ENCODE results near the gene PCDHGB4.
A peak's percentile ranks its signal among the peaks of the same experiment; 100 is the strongest.
"Not testable (repeated sequence)": the region's sequence is repeated elsewhere in the genome, so short reads cannot be mapped to it uniquely, and the experiment has no call there.

Gene PCDHGB4

DNA sequence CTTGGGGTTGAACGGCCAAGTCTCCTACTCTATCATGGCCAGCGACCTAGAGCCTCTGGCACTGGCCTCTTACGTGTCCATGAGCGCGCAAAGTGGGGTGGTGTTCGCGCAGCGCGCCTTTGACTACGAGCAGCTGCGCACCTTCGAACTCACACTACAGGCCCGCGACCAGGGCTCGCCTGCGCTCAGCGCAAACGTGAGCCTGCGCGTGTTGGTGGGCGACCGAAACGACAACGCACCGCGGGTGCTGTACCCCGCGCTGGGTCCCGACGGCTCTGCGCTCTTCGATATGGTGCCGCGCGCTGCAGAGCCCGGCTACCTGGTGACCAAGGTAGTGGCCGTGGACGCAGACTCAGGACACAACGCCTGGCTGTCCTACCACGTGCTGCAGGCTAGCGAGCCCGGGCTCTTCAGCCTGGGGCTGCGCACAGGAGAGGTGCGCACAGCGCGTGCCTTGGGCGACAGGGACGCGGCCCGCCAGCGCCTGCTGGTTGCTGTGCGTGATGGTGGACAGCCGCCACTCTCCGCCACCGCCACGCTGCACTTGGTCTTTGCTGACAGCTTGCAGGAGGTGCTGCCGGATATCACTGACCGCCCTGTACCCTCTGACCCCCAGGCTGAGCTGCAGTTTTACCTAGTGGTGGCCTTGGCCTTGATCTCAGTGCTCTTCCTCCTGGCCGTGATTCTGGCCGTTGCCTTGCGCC lies 12.2 kb downstream of the PCDHGB4 start:
- Histone ChIP-seq H3K9me2 (replicated peaks; ENCODE audit: control insufficient read depth, low read length) (no peaks in the 10 kb centered on the region), H3K9me3 (ENCODE audit: control insufficient read depth, insufficient read depth, low read length) (peaks cover 37% of the 10 kb centered on the region), H3K36me3 (ENCODE audit: control insufficient read depth, low read length) (peaks cover 33% of the 10 kb centered on the region), H3K4me3 (ENCODE audit: low read length) (0 out of 2 replicates have a peak overlapping the region, but pooled peaks have one; percentile 17), H3K4me2 (ENCODE audit: low read length) (no peak overlapping the region), H4K20me1 (ENCODE audit: control insufficient read depth, insufficient read depth, low read depth, low read length) (no peaks in the 10 kb centered on the region), H3K27ac (ENCODE audit: low read depth, low read length) (no peak overlapping the region), H3K79me2 (ENCODE audit: control insufficient read depth, low read length) (peaks cover 16% of the 10 kb centered on the region), H3F3A (ENCODE audit: control insufficient read depth, insufficient read depth) (no peaks in the 10 kb centered on the region; the same call in 1 of the 2 replicates), H3K4me1 (ENCODE audit: control insufficient read depth, low read length) (no peaks in the 10 kb centered on the region), H3K27me3 (ENCODE audit: control insufficient read depth, low read length) (no peaks in the 10 kb centered on the region)
- TF ChIP-seq, protein P1, sequence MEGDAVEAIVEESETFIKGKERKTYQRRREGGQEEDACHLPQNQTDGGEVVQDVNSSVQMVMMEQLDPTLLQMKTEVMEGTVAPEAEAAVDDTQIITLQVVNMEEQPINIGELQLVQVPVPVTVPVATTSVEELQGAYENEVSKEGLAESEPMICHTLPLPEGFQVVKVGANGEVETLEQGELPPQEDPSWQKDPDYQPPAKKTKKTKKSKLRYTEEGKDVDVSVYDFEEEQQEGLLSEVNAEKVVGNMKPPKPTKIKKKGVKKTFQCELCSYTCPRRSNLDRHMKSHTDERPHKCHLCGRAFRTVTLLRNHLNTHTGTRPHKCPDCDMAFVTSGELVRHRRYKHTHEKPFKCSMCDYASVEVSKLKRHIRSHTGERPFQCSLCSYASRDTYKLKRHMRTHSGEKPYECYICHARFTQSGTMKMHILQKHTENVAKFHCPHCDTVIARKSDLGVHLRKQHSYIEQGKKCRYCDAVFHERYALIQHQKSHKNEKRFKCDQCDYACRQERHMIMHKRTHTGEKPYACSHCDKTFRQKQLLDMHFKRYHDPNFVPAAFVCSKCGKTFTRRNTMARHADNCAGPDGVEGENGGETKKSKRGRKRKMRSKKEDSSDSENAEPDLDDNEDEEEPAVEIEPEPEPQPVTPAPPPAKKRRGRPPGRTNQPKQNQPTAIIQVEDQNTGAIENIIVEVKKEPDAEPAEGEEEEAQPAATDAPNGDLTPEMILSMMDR (IDR thresholded peaks at IDR 0.05; ENCODE audit: low read depth, low read length, poor library complexity, severe bottlenecking), result no peak
- no peak for TF ChIP-seq EZH2phosphoT487 (IDR thresholded peaks at IDR 0.05; ENCODE audit: borderline replicate concordance, low read length)

GRCh38 chr5:141402553-141403243 lies 15.2 kb downstream of the PCDHGB4 start, which contains the start of gene PCDHGA9:
Gene PCDHGA9 (plus strand): TSS chr5:141402778. CDS start chr5:141402953, 175 bp downstream.
- no peak within 1 kb of the TSS for H3K4me3 ChIP-seq (ENCODE audit: low read length)
- peaks cover 33% of the 10 kb centered on the region for H3K9me3 ChIP-seq (ENCODE audit: control insufficient read depth, insufficient read depth, low read length)
- H3K27ac ChIP-seq (ENCODE audit: low read depth, low read length), result no peak within 1 kb of the TSS
- peaks cover 16% of the 10 kb centered on the region for H3K79me2 ChIP-seq (ENCODE audit: control insufficient read depth, low read length)
- TF ChIP-seq, protein P1 (IDR thresholded peaks at IDR 0.05; ENCODE audit: low read depth, low read length, poor library complexity, severe bottlenecking), result peak; percentile 45
- TF ChIP-seq EZH2phosphoT487 (IDR thresholded peaks at IDR 0.05; ENCODE audit: borderline replicate concordance, low read length), result no peak
- H3K27me3 ChIP-seq (ENCODE audit: control insufficient read depth, low read length), result no peaks in the 10 kb centered on the region
- H3F3A ChIP-seq (ENCODE audit: control insufficient read depth, insufficient read depth), result no peaks in the 10 kb centered on the region; the same call in 1 of the 2 replicates
- H3K4me2 ChIP-seq (ENCODE audit: low read length), result no peak within 1 kb of the TSS
- H3K4me1 ChIP-seq (ENCODE audit: control insufficient read depth, low read length), result no peaks in the 10 kb centered on the region
- no peaks in the 10 kb centered on the region for H3K9me2 ChIP-seq (replicated peaks; ENCODE audit: control insufficient read depth, low read length)
- H4K20me1 ChIP-seq (ENCODE audit: control insufficient read depth, insufficient read depth, low read depth, low read length), result no peaks in the 10 kb centered on the region
- peaks cover 40% of the 10 kb centered on the region for H3K36me3 ChIP-seq (ENCODE audit: control insufficient read depth, low read length)

- H3K9me3 ChIP-seq (ENCODE audit: control insufficient read depth, insufficient read depth, low read length), result peaks cover 33% of the 10 kb centered on the region
- peaks cover 40% of the 10 kb centered on the region for H3K36me3 ChIP-seq (ENCODE audit: control insufficient read depth, low read length)
- TF ChIP-seq, protein P1 (IDR thresholded peaks at IDR 0.05; ENCODE audit: low read depth, low read length, poor library complexity, severe bottlenecking), result no peak
- no peak for TF ChIP-seq EZH2phosphoT487 (IDR thresholded peaks at IDR 0.05; ENCODE audit: borderline replicate concordance, low read length)
- no peak overlapping the region for H3K4me2 ChIP-seq (ENCODE audit: low read length)
- no peak overlapping the region for H3K27ac ChIP-seq (ENCODE audit: low read depth, low read length)
- no peaks in the 10 kb centered on the region for H3K27me3 ChIP-seq (ENCODE audit: control insufficient read depth, low read length)
- H3K4me3 ChIP-seq (ENCODE audit: low read length), result no peak overlapping the region
- no peaks in the 10 kb centered on the region for H3K9me2 ChIP-seq (replicated peaks; ENCODE audit: control insufficient read depth, low read length)
- H4K20me1 ChIP-seq (ENCODE audit: control insufficient read depth, insufficient read depth, low read depth, low read length), result no peaks in the 10 kb centered on the region
- H3F3A ChIP-seq (ENCODE audit: control insufficient read depth, insufficient read depth), result no peaks in the 10 kb centered on the region; the same call in 1 of the 2 replicates
- no peaks in the 10 kb centered on the region for H3K4me1 ChIP-seq (ENCODE audit: control insufficient read depth, low read length)
- H3K79me2 ChIP-seq (ENCODE audit: control insufficient read depth, low read length), result peaks cover 16% of the 10 kb centered on the region
Measured at GRCh38 chr5:141403387-141403786, 15.9 kb downstream of the PCDHGB4 start.

DNA sequence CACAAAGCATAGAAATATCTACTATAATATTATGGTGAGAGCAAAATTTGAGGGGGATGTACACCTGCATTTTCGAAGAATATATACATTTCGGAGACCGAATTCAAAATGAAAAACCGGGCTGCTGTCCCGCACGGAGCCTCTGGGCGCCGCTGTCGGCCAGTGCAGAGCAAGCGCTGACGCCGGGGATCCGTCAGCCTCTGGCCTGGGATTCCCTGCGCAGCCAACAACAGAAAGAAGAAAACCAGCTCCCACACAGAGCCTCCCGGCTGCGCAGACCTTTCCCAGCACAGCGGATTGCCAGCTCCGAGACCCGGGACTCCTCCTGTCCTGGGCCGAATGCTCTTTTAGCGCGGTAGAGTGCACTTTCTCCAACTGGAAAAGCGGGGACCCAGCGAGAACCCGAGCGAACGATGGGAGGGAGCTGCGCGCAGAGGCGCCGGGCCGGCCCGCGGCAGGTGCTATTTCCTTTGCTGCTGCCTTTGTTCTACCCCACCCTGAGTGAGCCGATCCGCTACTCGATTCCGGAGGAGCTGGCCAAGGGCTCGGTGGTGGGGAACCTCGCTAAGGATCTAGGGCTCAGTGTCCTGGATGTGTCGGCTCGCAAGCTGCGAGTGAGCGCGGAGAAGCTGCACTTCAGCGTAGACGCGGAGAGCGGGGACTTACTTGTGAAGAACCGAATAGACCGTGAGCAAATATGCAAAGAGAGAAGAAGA lies 20.4 kb downstream of the PCDHGB4 start, which contains the start of gene PCDHGB6:
Gene PCDHGB6 (plus strand): TSS at position 232 of the 716 bp plus-strand sequence. CDS start 182 bp downstream, at position 414.
- H3K79me2 ChIP-seq (ENCODE audit: control insufficient read depth, low read length); H3K9me2 ChIP-seq (replicated peaks; ENCODE audit: control insufficient read depth, low read length); H3K9me3 ChIP-seq (ENCODE audit: control insufficient read depth, insufficient read depth, low read length); H3K36me3 ChIP-seq (ENCODE audit: control insufficient read depth, low read length); H3K4me2 ChIP-seq (ENCODE audit: low read length); H4K20me1 ChIP-seq (ENCODE audit: control insufficient read depth, insufficient read depth, low read depth, low read length); H3K4me1 ChIP-seq (ENCODE audit: control insufficient read depth, low read length); H3K4me3 ChIP-seq (ENCODE audit: low read length); H3K27ac ChIP-seq (ENCODE audit: low read depth, low read length); H3K27me3 ChIP-seq (ENCODE audit: control insufficient read depth, low read length); H3F3A ChIP-seq (ENCODE audit: control insufficient read depth, insufficient read depth): not testable (repeated sequence)

Measured in DOHH2 (cell line).